Astrocyte (in vitro differentiated cells and primary cell): Measurements from ENCODE around the gene HGFAC. TPM values are rescaled to one million over a fixed set of nuclear protein-coding genes. Genes with fewer than 3 reads are reported as not detected.

Source experiments
- DNase-seq: peaks from one replicate; pipeline ENCODE4 v3.0.0-alpha.2; 2010; ENCODE audit warnings: low read depth
- FAIRE-seq: peaks from 2 replicates; lab custom pipeline; 2011; peaks lifted over from hg19 to GRCh38; lab: Jason Lieb, UNC
- H2AFZ ChIP-seq: 2 replicates; pipeline ENCODE4 v1.6.0; 2012; ENCODE audit warnings: low read depth, low read length, inconsistent platforms
- H3K27ac ChIP-seq: 2 replicates; pipeline ENCODE4 v1.5.1; 2011; ENCODE audit warnings: low read depth, low read length, inconsistent platforms
- H3K27me3 ChIP-seq: 2 replicates; pipeline ENCODE4 v1.6.0; 2011; ENCODE audit warnings: low read length, inconsistent platforms; ENCODE audit not compliant: insufficient read depth
- H3K36me3 ChIP-seq: 2 replicates; pipeline ENCODE4 v1.5.1; 2011; ENCODE audit warnings: low read length, inconsistent platforms; ENCODE audit not compliant: insufficient read depth
- H3K4me1 ChIP-seq: 2 replicates; pipeline ENCODE4 v1.5.1; 2011; ENCODE audit warnings: low read length, inconsistent platforms; ENCODE audit not compliant: insufficient read depth
- H3K4me2 ChIP-seq: 2 replicates; pipeline ENCODE4 v1.6.0; 2012; ENCODE audit warnings: low read length, inconsistent platforms
- H3K4me3 ChIP-seq: 2 replicates; pipeline ENCODE4 v1.5.1; 2011; ENCODE audit warnings: low read depth, mild to moderate bottlenecking, low read length, inconsistent platforms; ENCODE audit not compliant: insufficient read depth
- H3K79me2 ChIP-seq: 2 replicates; pipeline ENCODE4 v1.6.0; 2012; ENCODE audit warnings: mild to moderate bottlenecking, low read length, inconsistent platforms; ENCODE audit not compliant: insufficient read depth
- H3K9ac ChIP-seq: 2 replicates; pipeline ENCODE4 v1.6.0; 2012; ENCODE audit warnings: mild to moderate bottlenecking, low read length, inconsistent platforms
- H3K9me3 ChIP-seq: 2 replicates; pipeline ENCODE4 v1.5.1; 2012; ENCODE audit warnings: low read depth, mild to moderate bottlenecking, low read length, inconsistent platforms; ENCODE audit not compliant: insufficient read depth
- H4K20me1 ChIP-seq: 2 replicates; pipeline ENCODE4 v1.6.0; 2012; ENCODE audit warnings: low read length, inconsistent platforms; ENCODE audit not compliant: insufficient read depth
- H3K27ac Mint-ChIP-seq: one replicate; pipeline ENCODE4 v1.8.0; 2021; ENCODE audit warnings: mild to moderate bottlenecking, mixed read lengths; ENCODE audit not compliant: unreplicated experiment
- H3K27me3 Mint-ChIP-seq: one replicate; pipeline ENCODE4 v1.8.0; 2021; ENCODE audit warnings: low read depth, mixed read lengths; ENCODE audit not compliant: unreplicated experiment
- H3K36me3 Mint-ChIP-seq: one replicate; pipeline ENCODE4 v1.8.0; 2021; ENCODE audit warnings: low read depth, mixed read lengths; ENCODE audit not compliant: unreplicated experiment
- H3K4me1 Mint-ChIP-seq: one replicate; pipeline ENCODE4 v1.8.0; 2021; ENCODE audit warnings: low read depth, mixed read lengths; ENCODE audit not compliant: unreplicated experiment
- H3K4me3 Mint-ChIP-seq: one replicate; pipeline ENCODE4 v1.8.0; 2021; ENCODE audit warnings: mild to moderate bottlenecking, moderate library complexity, mixed read lengths; ENCODE audit not compliant: unreplicated experiment
- H3K9me3 Mint-ChIP-seq: one replicate; pipeline ENCODE4 v1.8.0; 2021; ENCODE audit warnings: mild to moderate bottlenecking, mixed read lengths; ENCODE audit not compliant: unreplicated experiment
- CTCF ChIP-seq: IDR thresholded peaks from 2 replicates; pipeline ENCODE4 v1.5.1; 2011; ENCODE audit warnings: low read depth, mild to moderate bottlenecking, inconsistent platforms, low read length, moderate library complexity; ENCODE audit not compliant: insufficient read depth
- EZH2 ChIP-seq: IDR thresholded peaks from 2 replicates; pipeline ENCODE4 v1.6.1; 2012; ENCODE audit warnings: mild to moderate bottlenecking, low read length, inconsistent platforms; ENCODE audit not compliant: insufficient read depth
- total RNA-seq: library from RNA; stranded (reverse); gene quantifications from 2 replicates; pipeline ENCODE4 v1.2.1, GENCODE V29; 2021

HGFAC gene
- total RNA-seq, 1 donor from 2014 or later = 0.52 TPM

GRCh38 chr4:3442959-3443749 is 1.4 kb downstream of the HGFAC start:
- no peaks in the 10 kb centered on the region for H3K36me3 ChIP-seq
- no peaks in the 10 kb centered on the region for H3K27me3 ChIP-seq
- H3K4me3 Mint-ChIP-seq = no peak overlapping the region
- no peaks in the 10 kb centered on the region for H3K9me3 Mint-ChIP-seq
- no peaks in the 10 kb centered on the region for H3K79me2 ChIP-seq
- no peaks in the 10 kb centered on the region for H3K9me3 ChIP-seq
- DNase-seq (no peak), FAIRE-seq (no peak)
- no peak overlapping the region for H3K27ac Mint-ChIP-seq
- H3K4me1 ChIP-seq = no peaks in the 10 kb centered on the region
- no peaks in the 10 kb centered on the region for H4K20me1 ChIP-seq
- H3K27ac ChIP-seq = no peak overlapping the region
- no peak overlapping the region for H3K4me2 ChIP-seq
- no peaks in the 10 kb centered on the region for H3K4me1 Mint-ChIP-seq
- no peak overlapping the region for H2AFZ ChIP-seq
- TF ChIP-seq CTCF = peak; percentile 57
- no peak for TF ChIP-seq EZH2
- no peaks in the 10 kb centered on the region for H3K27me3 Mint-ChIP-seq
- no peaks in the 10 kb centered on the region for H3K36me3 Mint-ChIP-seq
- H3K4me3 ChIP-seq = no peak overlapping the region
- H3K9ac ChIP-seq = no peak overlapping the region

DNA sequence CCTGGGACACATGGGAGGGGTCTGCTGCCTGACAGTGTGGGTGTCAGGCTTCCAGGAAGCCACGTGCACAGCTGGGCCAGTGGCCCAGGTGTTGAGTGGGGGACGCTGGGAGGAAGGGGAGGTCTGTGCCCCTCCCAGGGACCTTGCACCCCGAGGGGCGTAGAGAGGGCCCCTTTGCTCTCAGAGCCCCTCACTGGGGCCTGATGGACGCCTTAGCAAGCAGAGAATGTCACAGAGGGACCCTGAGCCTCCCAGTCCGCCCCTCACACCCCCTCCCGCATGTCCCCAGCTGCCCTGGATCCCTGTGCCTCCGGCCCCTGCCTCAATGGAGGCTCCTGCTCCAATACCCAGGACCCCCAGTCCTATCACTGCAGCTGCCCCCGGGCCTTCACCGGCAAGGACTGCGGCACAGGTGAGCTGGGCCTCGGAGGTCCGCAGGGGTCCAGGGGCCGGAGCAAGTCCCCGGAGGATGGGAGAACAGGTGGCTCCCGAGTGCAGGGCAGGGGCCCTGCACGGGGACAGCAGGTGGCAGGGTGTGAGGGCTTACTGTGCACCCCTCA is 2.1 kb downstream of the HGFAC start:
- H3K9me3 Mint-ChIP-seq = no peaks in the 10 kb centered on the region
- no peaks in the 10 kb centered on the region for H3K36me3 Mint-ChIP-seq
- peaks cover 4% of the 10 kb centered on the region for H3K27me3 Mint-ChIP-seq
- Histone ChIP-seq H4K20me1 (no peaks in the 10 kb centered on the region), H3K4me3 (no peak overlapping the region), H3K36me3 (no peaks in the 10 kb centered on the region), H3K79me2 (no peaks in the 10 kb centered on the region), H3K9ac (no peak overlapping the region), H3K4me2 (no peak overlapping the region), H3K27me3 (no peaks in the 10 kb centered on the region), H3K4me1 (no peaks in the 10 kb centered on the region), H3K27ac (no peak overlapping the region), H3K9me3 (no peaks in the 10 kb centered on the region), H2AFZ (no peak overlapping the region)
- no peaks in the 10 kb centered on the region for H3K4me1 Mint-ChIP-seq
- TF ChIP-seq CTCF (no peak), EZH2 (no peak)
- H3K4me3 Mint-ChIP-seq = no peak overlapping the region
- FAIRE-seq = no peak
- H3K27ac Mint-ChIP-seq = no peak overlapping the region
- DNase-seq = no peak
